GM19463 (cell line): ENCODE measurements around the gene SS18L1.

Experiments
- ATAC-seq: cut with Tn5 transposase; IDR thresholded peaks from one replicate; pipeline ENCODE4 v1.9.1; 2021; ENCODE audit warnings: mild to moderate bottlenecking, moderate library complexity; ENCODE audit not compliant: unreplicated experiment

The SS18L1 gene

DNA sequence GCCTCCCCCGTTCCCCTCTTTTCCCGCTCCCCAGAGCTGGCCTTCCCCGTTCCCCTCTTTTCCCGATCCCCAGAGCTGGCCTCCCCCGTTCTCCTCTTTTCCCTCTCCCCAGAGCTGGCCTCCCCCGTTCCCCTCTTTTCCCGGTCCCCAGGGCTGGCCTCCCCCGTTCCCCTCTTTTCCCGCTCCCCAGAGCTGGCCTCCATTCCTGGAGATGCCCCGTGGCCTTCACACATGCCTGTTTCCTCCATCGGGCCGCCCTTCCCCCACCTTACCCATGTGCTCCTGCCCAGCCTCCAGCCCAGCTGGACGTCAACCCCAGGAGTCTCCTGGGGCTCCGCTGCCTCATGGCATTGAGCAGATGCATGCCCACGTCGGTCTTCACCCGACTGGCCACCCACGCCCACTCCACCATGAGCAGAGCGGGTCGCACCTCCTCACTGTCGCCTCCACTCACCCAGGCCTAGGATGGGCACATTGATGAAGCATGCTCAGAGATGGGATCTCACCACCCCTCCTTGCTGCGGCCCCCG, 8.3 kb downstream of the SS18L1 start:
- ATAC-seq = no peak

- ATAC-seq = no peak
These were observed 12.1 kb downstream of the SS18L1 start for GRCh38 chr20:62155428-62156253.

DNA sequence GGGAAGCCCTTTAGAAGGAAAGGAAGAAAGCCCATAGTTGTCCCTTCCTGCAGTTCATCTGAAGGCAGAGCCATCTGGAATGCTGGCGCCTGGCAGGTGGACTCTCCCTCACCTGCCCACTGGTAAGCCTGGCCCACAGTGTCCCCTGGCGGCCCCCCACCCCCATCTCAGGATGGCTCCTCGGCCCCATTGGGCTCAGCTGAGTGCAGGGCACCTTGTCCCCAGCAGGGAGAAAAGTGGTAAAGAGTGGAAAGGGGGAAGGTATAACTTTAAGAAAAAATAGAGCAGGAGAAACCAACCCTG, 12.6 kb downstream of the SS18L1 start:
- no peak for ATAC-seq

GRCh38 chr20:62156592-62157386, 13.2 kb downstream of the SS18L1 start:
- peak; percentile 58 for ATAC-seq

- ATAC-seq = no peak
These were observed 14.0 kb downstream of the SS18L1 start for GRCh38 chr20:62157387-62158087.

GRCh38 chr20:62158088-62158400, 14.5 kb downstream of the SS18L1 start:
- no peak for ATAC-seq

DNA sequence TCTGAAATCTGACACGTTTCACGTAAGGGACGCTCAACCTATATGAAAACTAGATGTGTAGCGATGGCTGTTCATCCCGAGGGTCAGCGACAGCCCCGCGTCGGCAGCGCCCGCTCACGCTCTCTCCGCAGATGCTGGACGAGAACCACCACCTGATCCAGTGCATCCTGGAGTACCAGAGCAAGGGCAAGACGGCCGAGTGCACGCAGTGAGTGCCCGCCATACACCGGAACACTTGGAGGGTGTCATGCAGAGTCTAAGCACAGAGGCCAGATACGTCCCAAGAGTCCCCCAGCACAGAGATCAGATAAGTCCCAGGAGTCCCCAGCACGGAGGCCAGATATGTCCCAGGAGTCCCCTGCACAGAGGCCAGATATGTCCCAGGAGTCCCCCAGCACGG, 15.0 kb downstream of the SS18L1 start:
- no peak for ATAC-seq

GRCh38 chr20:62159052-62159451, 15.5 kb downstream of the SS18L1 start:
- no peak for ATAC-seq

DNA sequence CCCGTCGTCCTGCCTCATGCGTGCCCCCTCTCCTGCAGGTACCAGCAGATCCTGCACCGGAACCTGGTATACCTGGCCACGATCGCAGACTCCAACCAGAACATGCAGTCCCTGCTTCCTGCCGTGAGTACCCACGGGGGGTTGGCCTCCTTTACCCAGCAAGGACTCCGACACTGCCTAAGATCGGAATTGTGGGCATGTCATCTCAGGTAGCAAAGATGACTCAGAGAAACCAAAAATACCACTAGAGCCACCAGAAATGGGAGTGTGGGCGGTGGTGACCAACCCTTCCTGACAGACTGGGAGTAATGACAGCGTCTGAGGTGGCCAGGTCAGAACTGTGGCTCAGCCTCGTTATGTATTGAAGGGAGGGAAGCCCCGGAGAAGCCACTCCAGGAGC, 16.3 kb downstream of the SS18L1 start:
- peak; percentile 81 for ATAC-seq

GRCh38 chr20:62160253-62160652, 16.7 kb downstream of the SS18L1 start:
- ATAC-seq = no peak

DNA sequence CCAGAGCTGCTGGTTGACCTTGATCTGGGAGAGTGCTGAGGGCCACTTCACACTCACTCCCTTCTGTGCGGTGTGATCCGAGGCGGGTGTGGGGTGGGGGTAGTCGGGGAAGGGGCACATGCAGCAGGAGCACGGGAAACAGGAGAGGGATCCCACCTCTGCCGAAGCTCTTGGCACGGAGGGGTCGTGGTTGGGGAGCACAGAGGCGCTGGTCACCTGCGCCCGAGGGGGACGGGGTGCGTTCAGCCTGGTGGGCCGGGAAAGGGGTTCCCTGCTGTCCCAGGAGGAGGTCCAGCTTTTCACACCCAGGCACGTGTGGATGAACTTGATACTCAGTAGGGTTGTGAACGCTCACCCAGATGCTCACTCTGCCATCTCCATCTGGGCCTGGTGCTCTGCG, 17.3 kb downstream of the SS18L1 start:
- ATAC-seq = no peak

DNA sequence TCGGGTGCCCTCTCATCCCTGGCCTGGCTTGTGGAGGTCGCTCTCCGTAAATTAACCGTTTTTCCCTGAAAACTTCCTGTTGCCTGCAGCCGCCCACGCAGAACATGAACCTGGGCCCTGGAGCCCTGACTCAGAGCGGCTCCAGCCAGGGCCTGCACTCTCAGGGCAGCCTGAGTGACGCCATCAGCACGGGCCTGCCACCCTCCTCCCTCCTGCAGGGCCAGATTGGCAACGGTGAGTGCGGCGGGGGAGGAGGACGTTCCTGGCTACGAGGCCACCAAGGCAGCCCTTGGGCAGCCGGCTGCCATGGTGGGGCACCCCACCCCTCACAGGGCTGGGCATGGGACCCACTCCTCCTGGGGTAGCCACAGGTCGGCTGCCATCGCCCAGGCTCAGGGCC, 17.8 kb downstream of the SS18L1 start:
- no peak for ATAC-seq

DNA sequence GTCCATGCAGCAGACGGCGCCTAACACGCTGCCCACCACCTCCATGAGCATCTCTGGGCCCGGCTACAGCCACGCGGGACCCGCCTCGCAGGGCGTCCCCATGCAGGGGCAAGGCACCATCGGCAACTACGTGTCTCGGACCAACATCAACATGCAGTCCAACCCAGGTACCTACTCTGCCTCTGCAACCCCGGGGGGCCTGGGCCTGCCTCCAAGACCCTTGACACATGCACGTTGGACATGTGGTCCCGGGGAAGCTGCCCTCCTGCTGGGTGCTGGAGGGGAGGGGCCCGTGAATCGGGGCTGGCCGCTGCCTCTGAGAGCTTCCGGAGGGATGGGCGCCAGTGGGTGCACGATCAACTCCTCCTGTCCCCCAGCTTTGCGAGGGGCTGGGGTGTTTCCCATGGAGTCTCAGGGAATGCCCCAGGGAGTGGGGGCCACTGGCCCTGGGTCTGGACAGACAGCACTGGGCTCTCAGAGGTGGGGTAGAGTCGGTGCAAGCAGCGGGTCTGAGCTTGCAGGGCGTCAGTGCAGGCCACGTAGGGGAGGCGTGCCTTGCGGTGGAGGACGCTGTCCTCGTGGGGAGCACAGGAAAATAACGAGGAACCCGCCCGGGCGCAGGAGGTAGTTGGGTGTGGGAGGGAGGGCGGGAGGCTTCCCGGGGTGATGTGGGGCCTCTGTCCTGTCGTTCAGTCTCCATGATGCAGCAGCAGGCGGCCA, 19.4 kb downstream of the SS18L1 start:
- ATAC-seq = no peak

DNA sequence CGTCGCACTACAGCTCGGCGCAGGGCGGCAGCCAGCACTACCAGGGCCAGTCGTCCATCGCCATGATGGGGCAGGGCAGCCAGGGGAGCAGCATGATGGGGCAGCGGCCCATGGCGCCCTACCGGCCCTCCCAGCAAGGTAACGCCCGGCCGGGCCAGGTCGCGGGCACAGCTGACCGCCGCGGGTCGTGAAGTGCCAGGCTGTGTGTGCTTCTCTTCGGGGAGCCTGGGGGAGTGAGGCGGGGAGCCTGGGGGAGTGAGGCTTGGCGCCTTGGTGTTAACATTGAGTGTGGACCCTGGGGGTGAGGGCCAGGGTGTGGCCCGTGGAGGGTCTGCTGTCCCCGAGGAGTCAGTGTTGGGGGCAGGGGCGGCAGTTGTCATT, 19.9 kb downstream of the SS18L1 start:
- ATAC-seq = no peak

DNA sequence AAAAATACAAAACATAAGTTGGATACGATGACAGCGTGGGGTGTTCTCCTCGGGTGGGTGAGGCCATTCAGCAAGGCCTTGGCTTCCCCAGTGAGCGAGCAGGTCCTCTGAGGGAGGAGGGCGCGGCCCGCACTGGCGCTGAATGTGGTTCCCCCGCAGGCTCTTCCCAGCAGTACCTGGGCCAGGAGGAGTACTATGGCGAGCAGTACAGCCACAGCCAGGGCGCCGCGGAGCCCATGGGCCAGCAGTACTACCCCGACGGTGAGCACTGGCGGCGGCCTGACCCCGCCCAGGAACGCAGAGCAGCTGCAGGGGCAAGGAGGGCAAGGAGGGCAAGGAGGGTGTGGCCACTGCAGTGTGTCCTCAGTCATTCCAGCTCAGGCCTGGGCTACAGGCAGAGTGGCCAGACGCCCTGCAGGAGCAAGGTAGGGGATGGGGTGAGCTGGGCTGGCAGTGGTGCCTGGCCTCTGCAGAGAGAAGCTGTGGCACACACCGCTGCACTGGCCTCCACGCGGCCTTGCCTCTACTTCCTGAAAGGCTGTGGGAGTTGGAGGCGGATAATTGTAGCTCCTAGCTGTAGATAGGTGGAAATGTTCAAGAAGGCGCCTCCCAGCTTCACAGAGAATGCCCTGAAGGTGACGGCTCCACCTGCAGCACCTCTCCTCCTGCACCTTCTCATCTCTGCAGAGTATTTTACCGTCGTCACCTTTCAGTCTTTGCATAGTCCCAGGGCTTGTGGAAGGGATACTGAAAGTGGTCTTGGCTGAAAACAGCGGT, 20.6 kb downstream of the SS18L1 start:
- ATAC-seq = no peak

GRCh38 chr20:62164879-62165761, 21.6 kb downstream of the SS18L1 start:
- no peak for ATAC-seq

DNA sequence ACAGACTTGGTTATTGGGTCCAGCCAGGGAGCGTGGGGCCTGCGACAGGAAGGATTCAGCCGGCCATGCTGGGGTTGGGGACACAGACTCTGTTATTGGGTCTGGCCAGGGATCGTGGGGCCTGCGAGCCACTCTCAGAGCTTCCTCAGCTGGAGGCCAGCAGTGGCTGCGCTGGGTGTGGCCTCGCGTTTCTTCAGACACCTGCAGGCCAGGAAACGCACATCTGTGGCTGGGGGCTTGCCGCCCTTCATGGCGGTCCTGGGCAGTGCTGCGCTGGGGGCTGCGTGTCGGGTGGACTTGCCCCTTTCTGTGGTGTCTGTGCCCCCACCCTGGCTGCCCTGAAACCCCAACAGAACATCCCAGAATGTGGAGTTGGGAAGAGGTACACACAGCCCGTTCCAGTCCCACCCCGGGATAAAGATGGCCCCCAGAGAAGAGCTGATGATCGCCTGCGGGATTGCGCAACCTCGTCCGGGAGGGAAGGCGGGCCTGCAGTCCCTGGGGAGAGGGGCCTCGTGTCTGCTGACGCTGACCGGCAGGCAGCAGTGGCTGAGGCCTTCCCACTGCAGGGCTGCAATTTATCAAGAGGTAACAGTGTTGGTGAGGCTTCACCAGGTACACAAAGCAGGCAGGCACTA, 22.3 kb downstream of the SS18L1 start:
- no peak for ATAC-seq

DNA sequence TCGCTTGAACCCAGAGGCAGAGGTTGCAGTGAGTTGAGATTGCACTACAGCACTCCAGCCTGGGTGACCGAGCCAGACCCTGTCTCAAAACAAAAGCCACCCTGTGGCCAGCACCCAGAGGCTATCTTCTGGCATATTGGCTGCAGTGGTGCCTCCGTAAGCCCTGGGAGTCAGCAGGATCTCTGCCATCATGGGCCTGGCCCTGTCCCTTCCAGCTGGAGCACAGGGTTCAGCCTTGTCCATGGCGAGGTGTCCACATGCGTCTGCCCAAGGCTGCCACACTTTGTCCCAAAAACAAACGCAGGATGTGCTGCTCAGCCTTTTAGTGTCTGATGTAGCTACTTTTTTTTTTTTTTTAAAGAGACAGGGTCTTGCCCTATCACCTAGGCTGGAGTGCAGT, 23.9 kb downstream of the SS18L1 start:
- no peak for ATAC-seq

DNA sequence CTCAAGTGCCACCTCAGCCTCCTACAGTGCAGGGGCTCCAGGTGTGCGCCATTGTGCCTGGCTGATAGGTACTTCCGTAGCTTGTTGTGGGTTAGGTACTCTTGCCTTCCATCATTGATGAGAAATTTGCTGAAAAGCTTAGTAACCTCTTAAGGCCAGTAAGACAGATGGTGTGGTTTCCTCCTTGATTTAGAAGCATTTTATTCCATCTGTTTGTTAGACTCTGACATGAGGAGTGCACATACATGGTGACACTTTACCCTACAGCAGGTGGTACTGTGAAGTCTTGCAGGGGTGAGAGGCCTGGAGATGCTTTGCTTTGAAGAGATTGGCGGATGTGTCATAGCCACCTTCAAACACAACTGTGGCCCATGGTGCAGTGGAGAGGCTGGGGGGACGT, 24.5 kb downstream of the SS18L1 start:
- no peak for ATAC-seq
